HG02588 (cell line): ENCODE results near the gene EIPR1.

Source experiments
- ATAC-seq: cut with Tn5 transposase; IDR thresholded peaks from one replicate; pipeline ENCODE4 v1.9.1; 2021; ENCODE audit warnings: mild to moderate bottlenecking, moderate library complexity; ENCODE audit not compliant: unreplicated experiment

EIPR1 gene

GRCh38 chr2:3256605-3257004 lies 121.0 kb downstream of the EIPR1 start:
- ATAC-seq: no peak

- no peak for ATAC-seq
Observed at GRCh38 chr2:3256157-3256556, 121.5 kb downstream of the EIPR1 start.

GRCh38 chr2:3254442-3254941 lies 123.1 kb downstream of the EIPR1 start:
- ATAC-seq: peak; percentile 79

- no peak for ATAC-seq
Observed at GRCh38 chr2:3253913-3254441, 123.6 kb downstream of the EIPR1 start.

- ATAC-seq: no peak
Observed at GRCh38 chr2:3251946-3252345, 125.7 kb downstream of the EIPR1 start.

- ATAC-seq: no peak
Observed at GRCh38 chr2:3249476-3249962, 128.1 kb downstream of the EIPR1 start.

GRCh38 chr2:3248754-3249475 lies 128.7 kb downstream of the EIPR1 start:
- no peak for ATAC-seq

GRCh38 chr2:3246928-3247714 lies 130.5 kb downstream of the EIPR1 start:
- ATAC-seq: no peak

- ATAC-seq: no peak
Observed at GRCh38 chr2:3246406-3246805, 131.2 kb downstream of the EIPR1 start.

GRCh38 chr2:3244486-3244885 lies 133.1 kb downstream of the EIPR1 start:
- ATAC-seq: no peak

GRCh38 chr2:3243804-3244203 lies 133.8 kb downstream of the EIPR1 start:
- no peak for ATAC-seq

GRCh38 chr2:3242747-3243369 lies 134.8 kb downstream of the EIPR1 start:
- ATAC-seq: peak; percentile 40

- no peak for ATAC-seq
Observed at GRCh38 chr2:3241971-3242746, 135.5 kb downstream of the EIPR1 start.

- peak; percentile 66 for ATAC-seq
Observed at GRCh38 chr2:3238951-3239841, 138.4 kb downstream of the EIPR1 start.

- no peak for ATAC-seq
Observed at GRCh38 chr2:3236300-3237045, 141.1 kb downstream of the EIPR1 start.

GRCh38 chr2:3233877-3234276 lies 143.7 kb downstream of the EIPR1 start:
- ATAC-seq: no peak

- ATAC-seq: no peak
Observed at GRCh38 chr2:3229221-3229620, 148.4 kb downstream of the EIPR1 start.

GRCh38 chr2:3224681-3225080 lies 152.9 kb downstream of the EIPR1 start:
- ATAC-seq: no peak
